ENCODE data around the gene DHRS13.
"Not testable (repeated sequence)": the region's sequence is repeated elsewhere in the genome, so short reads cannot be mapped to it uniquely, and the experiment has no call there.

The DHRS13 gene

GRCh38 chr17:28934508-28934907 is 31.6 kb upstream of the DHRS13 start:
- not testable (repeated sequence) for DNase-seq

GRCh38 chr17:28929787-28930186 is 26.9 kb upstream of the DHRS13 start:
- DNase-seq, result no peak

- no peak for DNase-seq
Observed at GRCh38 chr17:28928061-28928460, 25.2 kb upstream of the DHRS13 start.

GRCh38 chr17:28926786-28927185 is 23.9 kb upstream of the DHRS13 start:
- DNase-seq, result no peak

- no peak for DNase-seq
Observed at GRCh38 chr17:28926366-28926765, 23.5 kb upstream of the DHRS13 start.

- no peak for DNase-seq
Observed at GRCh38 chr17:28925912-28926365, 23.1 kb upstream of the DHRS13 start.

GRCh38 chr17:28920201-28920600 is 17.3 kb upstream of the DHRS13 start:
- DNase-seq, result no peak

- DNase-seq, result no peak
Observed at GRCh38 chr17:28918295-28918694, 15.4 kb upstream of the DHRS13 start.

- DNase-seq, result no peak
Observed at GRCh38 chr17:28917465-28917864, 14.6 kb upstream of the DHRS13 start.

- DNase-seq, result no peak
Observed at GRCh38 chr17:28917029-28917428, 14.2 kb upstream of the DHRS13 start.

- no peak for DNase-seq
Observed at GRCh38 chr17:28916302-28916934, 13.5 kb upstream of the DHRS13 start.

GRCh38 chr17:28912938-28913333 is 10.1 kb upstream of the DHRS13 start:
- no peak for DNase-seq

- no peak for DNase-seq
Observed at GRCh38 chr17:28912281-28912937, 9.5 kb upstream of the DHRS13 start.

GRCh38 chr17:28911411-28912045 is 8.6 kb upstream of the DHRS13 start:
- no peak for DNase-seq

GRCh38 chr17:28910534-28910933 is 7.7 kb upstream of the DHRS13 start:
- DNase-seq, result no peak

- no peak for DNase-seq
Observed at GRCh38 chr17:28908640-28909167, 5.8 kb upstream of the DHRS13 start.

- no peak for DNase-seq
Observed at GRCh38 chr17:28907709-28908475, 5.0 kb upstream of the DHRS13 start.

GRCh38 chr17:28906706-28907438 is 4.0 kb upstream of the DHRS13 start:
- no peak for DNase-seq

- DNase-seq, result no peak
Observed at GRCh38 chr17:28906276-28906675, 3.4 kb upstream of the DHRS13 start.

GRCh38 chr17:28904800-28905199 is 1.9 kb upstream of the DHRS13 start:
- no peak for DNase-seq

GRCh38 chr17:28903546-28903841 is 615 bp upstream of the DHRS13 start:
- not testable (repeated sequence) for DNase-seq
